GM21528 (cell line): ENCODE results near the gene AFAP1L1.

Experiments used
- ATAC-seq: cut with Tn5 transposase; IDR thresholded peaks from one replicate; pipeline ENCODE4 v1.9.1; 2021; ENCODE audit warnings: mild to moderate bottlenecking, moderate library complexity; ENCODE audit not compliant: unreplicated experiment, low FRiP score

Gene AFAP1L1

DNA sequence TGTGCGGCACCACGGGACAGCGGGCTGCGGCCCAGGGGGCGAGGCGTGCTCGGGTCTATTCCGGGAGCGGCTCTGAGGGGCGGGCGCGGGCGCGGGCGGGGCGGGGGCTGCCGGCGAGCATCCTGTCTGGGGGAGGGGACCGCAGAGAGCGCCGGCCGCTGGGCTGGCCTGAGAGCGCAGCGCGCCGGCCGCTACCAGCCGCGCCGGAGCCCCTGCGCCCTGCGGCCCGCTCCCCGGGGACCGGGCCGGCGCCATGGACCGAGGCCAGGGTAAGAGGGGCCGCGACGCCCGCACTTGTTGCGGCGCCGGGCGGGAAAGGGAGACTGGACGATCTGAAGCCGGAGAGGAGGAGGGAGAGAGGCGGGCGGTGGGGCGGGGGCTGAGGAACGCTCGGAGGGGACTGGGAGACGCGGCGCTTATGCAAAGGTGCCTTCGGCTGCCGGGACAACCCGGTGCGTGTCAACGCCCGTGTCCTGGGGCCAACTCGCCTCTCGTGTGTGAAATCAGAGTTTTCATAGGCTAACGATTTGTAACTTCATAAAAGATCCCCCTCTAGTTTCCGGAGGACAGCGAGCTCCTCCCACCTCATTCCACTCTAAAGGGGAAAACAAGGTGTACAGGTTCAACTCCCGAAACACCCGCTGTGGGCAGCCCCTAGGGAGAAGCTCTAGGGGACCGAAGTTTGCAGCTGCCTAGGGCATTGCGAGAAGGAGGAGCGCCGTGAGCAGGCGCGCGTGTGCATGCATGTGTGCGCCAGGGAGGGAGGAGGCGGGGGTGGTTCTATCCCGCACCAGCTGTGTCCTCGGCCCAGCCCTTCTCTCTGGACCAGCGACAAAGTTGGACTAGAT, at the start of gene AFAP1L1:
Gene AFAP1L1, plus strand, starts transcription at position 144 of the 848 bp plus-strand sequence. Its CDS starts 110 bp downstream, at position 254.
- no peak for ATAC-seq

DNA sequence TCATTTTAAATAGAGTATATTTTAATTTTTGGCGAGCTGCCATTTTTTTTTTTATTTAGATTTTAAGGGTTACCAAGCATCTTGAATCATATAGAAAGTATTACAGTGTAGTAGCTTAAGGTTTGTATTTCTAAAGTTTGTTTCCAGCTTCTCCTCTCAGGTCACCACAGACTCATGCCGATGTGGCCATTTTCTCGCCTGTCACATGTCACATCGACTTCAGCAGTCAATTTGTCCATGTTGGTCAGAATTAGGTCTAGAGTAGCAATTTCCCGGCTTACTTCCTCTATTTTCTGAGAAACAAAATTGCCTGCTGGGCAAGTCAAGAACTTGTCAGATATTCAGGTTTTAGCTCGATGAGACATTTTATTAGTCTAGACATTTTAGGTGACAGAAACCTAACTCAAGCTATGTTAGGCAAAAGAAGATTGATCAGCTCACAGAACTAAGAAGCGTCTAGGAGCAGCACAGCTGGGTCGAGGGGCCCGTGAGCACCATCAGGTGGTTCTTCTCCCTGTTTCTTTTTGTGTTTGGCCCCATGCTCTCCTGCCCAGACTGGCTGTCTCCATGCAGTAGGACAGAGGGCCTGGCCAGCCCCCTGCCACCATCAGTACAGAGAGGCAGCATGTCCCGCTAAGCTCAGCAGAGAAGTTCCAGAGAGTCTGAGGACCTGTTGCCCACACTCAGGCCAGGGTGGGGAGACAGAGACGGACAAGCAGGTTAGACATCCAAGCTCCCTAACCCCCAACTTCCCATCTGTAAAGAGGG, 48.4 kb upstream of the AFAP1L1 start:
- no peak for ATAC-seq

DNA sequence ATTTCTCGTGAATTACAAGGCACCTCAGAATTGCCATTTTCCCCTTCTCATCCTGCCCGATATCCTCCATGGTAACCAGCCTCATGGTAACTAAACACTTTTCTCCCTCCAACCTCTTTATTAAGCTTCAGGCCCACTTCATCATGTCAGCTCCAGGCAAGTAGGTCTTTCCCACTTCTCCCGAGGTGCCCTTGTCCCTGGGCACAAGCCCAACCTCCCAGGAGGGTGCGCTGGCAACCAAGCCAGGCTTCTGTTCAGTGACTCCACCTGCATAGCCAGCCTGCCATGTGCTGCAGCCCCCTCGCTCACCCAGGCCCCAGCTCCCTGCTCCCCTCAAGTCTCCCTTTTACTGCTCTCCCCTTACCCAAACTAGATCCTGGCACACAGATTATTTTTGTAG, 47.4 kb upstream of the AFAP1L1 start:
- ATAC-seq: no peak

DNA sequence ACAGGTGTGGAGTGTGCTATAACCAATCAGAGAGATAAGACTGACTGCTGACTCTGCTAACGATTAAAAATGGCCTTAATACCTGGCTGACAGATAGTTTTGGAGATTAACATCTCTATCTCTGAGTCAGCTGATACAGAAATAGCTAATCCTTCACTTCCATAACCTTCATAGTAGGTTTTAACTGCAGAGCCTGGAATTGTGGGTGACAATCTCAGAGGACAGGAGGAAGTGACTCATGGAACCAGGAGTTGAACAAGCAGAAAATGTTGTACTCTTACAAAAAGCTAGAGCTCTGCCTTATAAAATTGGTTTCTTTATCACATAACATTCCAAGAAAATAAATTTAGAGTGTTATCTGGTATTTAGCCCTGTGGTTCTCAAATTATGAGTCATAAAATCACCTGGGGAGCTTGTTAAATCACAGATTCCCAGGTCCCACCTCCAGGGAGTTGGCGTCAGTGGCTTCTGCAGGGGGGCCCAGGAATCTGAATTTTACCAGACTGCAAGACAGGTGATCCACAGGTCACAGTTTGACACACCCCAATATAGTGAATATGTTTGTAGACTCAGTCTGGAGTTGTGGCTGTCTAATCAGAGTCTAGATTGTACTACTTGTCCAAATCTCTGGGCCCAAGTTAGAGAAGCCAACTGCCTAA, 44.4 kb upstream of the AFAP1L1 start:
- no peak for ATAC-seq

DNA sequence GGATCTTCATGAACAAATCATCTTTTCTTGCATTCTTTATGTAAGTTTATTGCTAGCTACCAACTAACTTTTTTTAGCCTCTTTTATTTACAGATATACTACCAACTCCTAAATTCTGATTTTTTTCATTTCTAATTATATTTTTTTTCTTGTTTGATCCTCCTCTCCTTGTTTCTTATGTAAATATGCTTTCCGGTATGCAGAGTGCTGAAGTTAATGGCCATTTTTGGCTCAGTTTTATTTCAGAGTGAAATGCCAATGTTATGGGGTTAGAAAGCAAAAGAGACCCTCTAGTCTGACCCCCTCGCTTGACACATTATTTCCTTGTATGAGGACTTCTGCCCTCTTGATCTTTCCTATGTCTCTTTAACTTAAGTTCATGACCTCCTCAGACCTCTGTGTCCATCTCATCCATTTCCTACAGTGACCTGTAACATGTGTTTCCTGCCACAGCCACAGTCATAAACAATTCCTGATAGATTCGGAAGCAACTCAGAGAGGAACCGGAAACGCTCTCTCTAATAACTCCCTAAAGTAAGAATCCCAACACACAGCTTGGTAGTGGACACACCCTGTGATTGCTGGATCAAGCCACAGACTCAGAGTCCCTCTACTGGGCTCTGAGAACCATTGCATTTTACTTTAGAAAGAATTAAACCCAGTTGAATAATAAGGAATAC, 42.9 kb upstream of the AFAP1L1 start:
- no peak for ATAC-seq

DNA sequence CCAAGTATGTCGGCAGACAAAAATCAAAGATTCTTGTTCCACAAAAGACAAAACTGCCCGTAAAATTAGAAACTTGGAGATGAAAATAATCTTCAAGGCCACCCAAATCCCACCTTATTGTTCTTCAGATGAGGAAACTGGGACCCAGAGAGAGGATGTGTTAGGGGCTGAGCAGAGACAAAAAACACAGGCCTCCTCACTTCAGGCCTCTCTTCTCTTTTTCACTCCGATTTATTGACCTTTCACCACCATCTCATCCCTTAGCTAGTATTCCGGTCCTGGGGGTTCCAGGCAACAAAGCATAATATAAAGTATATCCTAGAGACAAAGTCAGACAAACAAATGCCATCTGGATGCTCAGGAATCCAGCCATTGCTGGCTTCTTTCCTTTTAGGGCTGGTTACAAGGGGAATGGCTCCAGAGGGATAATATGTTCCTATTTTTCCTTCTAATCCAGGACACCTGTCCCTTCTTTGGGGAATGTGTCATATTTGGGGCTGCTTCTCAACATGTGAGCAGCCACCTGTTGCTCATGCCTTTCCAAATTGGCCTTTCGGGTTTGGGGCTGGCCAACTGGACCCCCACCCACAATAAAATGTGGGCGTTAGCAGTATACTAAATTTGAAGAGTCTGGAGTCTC, 42.2 kb upstream of the AFAP1L1 start:
- ATAC-seq: no peak

DNA sequence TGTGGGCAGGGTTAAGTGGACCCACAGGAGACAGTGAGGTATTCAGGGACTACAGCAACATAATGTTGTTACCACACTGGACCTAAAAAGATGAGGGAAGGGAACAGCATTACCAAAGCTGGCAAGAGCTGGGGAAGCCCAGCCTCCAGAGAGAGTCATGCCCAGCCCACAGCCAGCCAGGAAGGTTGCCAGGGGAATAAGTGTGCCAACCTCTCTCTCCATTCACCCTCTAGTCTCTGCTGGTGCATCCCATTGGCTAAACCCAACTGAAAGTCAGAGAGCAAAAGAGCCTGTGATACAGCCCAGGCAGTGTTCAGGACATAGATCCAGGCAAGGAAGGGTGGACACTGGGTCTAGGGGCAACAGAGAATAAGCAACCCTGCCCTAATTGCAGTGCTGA, 35.8 kb upstream of the AFAP1L1 start:
- ATAC-seq: no peak

DNA sequence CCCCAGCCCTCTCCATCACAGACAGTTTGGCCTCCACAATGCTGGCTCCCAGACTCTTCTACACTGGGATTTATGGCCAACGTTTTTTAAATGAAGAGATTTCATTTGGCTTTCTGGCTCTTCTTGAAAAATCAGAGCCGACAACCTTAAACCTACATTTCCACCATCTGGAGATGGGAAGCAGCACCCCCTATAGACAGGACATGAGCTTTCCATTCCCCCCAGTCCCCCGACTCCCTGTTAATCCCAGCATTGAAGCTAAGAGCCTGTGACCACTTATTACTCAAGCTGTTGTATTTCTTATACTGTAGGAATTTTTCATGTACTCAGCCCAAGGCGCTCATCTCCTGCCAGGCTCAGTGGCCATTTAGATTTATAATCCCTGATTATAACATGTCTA, 34.0 kb upstream of the AFAP1L1 start:
- no peak for ATAC-seq

DNA sequence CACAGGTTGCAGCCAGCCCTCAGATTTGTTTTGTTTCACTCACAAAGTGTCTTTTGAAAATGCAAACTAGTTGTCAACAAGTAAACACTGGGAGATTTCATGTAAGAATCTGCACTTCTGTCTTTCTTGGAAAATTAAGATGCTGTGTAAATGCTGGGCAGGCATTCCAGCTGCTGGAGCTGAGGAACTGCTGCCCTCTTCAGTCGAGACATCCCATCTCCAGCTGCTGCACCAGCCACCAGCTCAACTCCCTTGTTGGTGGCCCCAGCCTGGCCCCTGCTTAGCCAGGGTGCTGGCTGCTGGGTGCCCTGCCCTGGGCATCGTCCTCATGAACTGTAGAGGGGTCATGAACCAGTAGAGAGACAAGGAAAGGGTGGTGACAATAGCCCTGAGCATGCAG, 33.1 kb upstream of the AFAP1L1 start:
- ATAC-seq: no peak

DNA sequence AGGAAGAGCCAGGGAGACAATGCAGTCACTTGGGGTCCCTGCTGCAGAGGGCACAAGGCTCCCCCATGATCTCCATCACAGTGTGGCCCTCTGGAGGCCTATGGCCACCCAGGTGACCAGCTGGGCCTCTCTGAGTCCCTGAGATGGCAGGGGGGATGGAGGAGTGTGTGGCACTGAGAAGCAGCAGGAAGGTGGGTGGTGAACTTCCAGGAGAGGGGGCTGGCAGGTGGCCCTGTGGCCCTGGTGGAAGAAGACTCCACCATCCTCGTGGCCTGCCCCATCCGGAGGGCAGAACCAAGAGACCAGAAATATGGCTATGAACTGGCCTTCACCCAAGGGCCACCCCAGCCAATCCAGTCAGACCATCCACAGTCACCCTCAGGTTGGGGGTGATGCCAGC, 31.7 kb upstream of the AFAP1L1 start:
- no peak for ATAC-seq

DNA sequence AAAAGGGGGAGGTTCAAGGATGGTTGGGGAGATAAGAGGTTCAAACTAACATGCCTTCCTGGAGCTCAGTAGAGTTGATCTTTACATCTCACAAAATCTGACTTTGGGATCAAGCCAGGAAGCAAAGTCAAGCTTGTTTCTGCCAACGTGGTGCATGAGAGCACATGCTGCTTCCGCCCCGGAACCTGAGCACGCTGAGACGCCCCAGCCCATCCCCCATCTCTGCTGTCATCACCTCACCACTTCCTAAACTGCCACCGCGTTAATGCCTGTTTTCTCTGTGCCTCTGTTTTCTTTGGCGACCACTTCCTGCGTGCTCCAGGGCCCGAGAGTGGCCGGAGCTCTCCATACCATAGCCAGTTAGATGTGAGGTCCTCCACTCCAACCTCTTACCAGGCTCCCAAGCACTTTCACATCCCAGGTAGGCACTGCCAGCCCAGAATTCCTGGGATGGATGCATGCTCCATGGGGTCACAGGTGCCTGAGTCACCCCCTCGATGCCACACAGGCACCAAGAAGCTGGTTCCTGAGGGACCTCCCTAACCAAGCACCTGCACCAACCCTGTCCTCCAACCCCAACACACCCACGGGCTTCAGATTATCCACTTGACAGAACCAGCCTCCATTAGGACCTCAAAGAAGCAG, 31.2 kb upstream of the AFAP1L1 start:
- ATAC-seq: no peak

DNA sequence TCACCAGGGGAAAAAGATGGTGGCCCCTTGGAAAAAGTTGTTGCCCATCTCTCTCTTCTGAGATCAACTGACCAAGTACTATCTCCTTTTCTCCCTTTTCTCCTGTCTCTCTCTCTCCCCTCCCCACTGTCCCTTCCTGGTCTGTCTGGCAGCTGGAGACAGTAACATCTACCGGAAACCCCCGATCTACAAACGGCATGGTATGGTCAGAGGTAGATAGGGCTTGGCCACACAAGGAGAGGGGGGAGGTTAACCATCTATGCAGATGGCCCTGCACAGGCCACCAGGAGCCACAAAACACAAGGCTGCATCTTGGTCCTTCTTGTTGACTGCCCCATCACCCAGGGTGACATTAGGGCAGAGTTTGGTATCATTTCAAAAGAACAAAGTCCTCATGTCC, 29.3 kb upstream of the AFAP1L1 start:
- no peak for ATAC-seq

DNA sequence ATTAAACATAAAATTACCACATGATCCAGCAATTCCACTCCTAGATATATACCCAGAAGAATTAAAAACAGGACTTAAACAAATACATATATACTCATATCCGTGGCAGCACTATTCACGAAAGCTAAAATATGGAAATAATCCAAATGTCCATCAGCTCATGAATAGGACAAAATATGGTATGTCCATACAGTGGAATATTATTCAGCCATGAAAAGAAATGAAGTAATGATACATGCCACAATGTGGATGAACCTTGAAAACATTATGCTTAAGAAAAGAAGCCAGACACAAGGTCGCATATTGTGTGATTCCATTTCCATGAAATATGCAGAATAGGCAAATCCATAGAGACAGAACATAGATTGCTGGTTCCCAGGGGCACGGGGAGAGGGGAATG, 24.8 kb upstream of the AFAP1L1 start:
- no peak for ATAC-seq

DNA sequence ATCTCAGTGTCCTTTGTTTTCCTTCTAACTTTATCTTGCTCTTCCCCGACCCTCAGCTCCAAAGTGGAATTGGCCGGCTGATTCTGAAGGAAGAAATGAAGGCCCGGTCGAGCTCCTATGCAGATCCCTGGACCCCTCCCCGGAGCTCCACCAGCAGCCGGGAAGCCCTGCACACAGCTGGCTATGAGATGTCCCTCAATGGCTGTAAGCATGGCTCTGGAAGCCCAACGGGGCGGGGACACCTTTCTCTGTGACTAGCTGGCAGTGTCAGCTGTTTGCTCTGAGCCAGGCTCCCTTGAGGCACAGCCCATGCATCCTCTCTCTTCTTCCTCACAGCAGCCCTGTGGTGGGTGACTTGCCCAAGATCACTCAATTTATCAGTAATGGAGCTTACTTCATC, 23.9 kb upstream of the AFAP1L1 start:
- ATAC-seq: no peak

DNA sequence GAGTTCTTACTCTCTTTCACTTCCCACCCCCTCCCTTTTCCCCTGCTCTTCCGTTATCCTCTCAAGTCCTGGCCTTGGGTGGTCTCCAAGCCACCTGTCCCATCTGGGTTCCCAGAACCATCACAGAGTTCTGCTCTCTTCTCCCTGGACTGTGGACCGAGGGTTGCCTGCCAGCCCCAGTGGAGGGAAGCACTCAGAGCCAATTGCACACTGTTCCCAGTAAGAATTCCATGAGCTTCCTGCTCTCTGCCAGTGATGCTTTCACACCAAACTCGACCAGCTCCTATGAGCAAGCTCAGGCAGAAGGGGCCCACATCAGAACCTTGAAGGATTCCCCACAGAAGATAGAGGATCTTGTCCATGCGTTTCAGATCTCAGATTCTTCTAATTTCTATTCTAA, 20.1 kb upstream of the AFAP1L1 start:
- no peak for ATAC-seq

DNA sequence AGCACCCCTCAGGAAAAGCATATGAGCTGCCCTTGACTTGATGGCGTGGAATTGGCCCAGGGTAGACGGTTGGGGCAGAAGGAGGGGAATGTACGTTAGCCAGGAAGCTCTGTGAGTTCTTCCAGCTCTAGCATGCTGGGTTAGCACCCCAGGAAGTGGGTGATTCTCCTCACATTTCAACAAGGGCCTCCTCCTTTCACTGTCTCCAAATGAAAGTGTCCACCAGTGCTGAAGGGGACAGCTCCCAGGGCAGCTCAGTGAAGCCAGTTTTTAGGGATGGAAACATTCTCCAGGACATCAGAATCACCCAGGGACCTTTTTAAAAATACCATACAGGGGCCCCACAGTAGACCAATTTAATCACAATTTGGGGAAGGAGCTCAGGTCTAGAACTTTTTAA, 17.2 kb upstream of the AFAP1L1 start:
- ATAC-seq: no peak

DNA sequence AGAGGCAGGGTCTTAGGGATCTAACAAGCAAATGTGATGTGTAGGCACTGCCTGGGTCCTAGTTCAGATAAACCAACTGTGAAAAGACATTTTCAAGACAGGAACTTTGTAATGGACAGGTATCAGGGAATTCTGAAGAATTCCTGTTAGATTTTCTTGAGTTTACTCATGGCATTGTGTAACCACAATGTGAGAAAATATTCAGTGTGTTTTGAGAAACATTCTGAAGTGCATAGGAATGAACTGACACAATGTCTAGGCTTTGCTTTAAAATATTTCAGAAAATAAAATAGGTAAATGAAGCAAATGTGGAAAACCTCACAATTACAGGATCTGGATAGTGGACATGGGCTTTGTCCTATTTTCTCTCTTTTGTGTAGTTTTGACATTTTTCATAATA, 15.2 kb upstream of the AFAP1L1 start:
- ATAC-seq: no peak

DNA sequence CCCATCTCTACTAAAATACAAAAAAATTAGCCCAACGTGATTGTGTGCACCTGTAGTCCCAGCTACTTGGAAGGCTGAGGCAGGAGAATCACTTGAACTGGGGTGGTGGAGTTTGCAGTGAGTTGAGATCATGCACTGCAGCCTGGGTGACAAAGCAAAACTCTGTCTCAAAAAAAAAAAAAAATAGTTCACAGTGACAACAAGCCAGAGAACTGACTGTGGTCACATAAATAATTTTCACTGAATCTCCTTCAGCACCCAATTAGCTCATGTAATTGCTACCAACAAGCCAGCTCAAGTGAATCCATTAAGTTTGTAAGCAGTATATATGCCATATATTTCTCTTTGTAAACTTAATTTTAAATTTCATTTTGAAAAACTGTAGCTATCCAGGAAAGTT, 14.5 kb upstream of the AFAP1L1 start:
- ATAC-seq: no peak

DNA sequence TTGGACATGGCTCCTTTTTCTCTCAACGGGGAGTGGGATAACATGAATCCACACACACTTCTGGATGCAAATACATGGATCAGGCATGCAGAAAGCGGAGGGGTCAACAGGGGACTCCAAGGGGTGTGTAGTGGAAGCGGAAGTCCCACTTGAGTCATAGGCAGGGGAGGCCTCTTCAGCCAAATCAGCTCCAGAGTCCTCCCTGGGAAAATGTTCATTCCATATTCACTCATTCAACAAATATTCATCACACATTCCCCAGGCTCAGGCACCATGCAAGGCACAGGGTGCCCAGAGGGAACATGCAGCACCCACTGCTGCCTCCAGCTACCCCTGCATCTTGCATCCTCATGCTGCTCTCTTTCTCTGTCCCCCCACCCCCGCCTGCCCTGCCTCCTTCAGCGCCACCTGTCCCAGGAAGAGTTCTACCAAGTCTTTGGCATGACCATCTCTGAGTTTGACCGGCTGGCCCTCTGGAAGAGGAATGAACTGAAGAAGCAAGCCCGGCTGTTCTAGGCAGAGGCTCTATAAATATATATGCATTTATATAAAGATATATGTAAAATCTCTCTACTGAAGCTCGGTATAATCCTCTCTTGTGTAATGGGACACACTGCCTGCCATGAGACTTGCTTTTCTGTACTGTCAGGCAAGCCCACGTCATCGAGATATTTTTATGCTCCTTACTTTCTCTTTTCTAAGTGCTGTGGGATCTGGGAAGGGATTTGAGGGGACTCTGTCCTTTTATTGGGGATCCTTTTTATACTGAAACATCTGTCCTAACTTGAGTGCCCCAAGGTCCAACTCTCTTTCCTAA, 13.6 kb upstream of the AFAP1L1 start:
- ATAC-seq: no peak
